ENCODE measurements around the gene BCL2L1.

The BCL2L1 gene

GRCh38 chr20:31691646-31692275 is 30.9 kb downstream of the BCL2L1 start:
- DNase-seq = no peak

- DNase-seq = no peak
Observed at GRCh38 chr20:31690124-31690666, 32.5 kb downstream of the BCL2L1 start.

- DNase-seq = no peak
Observed at GRCh38 chr20:31689141-31689540, 33.5 kb downstream of the BCL2L1 start.

DNA sequence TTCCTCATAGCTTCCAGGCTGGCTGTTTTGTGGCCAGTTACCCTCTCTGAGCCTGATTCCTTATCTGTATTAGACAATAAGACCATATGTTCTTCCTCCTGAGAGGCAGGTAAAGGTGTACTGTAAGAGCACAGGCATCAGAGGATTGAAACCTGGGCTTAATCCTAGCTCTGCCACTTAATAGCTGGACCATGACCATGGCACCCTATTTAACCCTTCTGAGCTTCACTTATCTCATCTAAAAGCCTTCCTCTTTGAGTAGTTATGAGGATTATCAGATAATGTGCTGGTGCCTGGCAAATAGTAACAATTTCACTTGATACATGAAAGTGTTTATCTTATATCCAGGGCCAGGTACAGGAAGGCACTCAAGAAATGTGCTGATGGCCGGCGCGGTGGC is 34.9 kb downstream of the BCL2L1 start:
- no peak for DNase-seq

DNA sequence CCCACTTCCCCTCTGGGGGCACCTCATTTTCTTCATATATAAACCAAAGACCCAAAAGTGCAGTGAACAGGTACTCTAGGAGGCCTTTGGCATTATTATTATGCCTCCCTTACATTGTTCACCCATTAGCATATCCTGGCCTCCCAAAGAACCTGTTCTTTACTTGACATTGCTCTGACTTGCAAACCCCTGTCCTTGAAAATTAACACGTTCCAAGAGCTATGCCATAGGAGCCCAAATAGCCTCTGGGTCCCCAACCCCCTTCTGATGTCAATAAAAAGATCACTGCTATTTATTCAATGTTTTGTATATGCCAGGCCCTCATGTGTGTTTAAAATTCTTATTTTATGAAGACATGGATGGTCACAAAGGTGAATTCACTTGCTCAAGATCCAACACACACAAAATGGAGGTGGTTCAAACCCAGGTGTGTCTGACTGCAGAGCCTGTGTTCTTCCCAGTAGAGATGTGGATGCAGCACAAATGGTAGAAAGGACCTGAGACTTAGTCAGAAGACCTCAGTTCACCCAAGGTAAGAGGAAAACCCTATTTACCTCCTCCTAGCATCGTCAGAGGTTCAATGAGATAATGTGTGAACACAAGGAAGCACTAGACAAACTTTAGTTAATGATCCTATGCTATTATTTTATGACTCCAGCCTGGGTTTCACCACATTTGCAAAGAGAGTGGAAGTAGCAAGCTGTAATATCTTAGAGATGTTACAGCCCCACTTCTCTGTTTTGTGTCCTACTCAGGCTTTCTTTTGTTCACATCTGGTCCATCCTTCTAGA is 36.6 kb downstream of the BCL2L1 start:
- DNase-seq = no peak

DNA sequence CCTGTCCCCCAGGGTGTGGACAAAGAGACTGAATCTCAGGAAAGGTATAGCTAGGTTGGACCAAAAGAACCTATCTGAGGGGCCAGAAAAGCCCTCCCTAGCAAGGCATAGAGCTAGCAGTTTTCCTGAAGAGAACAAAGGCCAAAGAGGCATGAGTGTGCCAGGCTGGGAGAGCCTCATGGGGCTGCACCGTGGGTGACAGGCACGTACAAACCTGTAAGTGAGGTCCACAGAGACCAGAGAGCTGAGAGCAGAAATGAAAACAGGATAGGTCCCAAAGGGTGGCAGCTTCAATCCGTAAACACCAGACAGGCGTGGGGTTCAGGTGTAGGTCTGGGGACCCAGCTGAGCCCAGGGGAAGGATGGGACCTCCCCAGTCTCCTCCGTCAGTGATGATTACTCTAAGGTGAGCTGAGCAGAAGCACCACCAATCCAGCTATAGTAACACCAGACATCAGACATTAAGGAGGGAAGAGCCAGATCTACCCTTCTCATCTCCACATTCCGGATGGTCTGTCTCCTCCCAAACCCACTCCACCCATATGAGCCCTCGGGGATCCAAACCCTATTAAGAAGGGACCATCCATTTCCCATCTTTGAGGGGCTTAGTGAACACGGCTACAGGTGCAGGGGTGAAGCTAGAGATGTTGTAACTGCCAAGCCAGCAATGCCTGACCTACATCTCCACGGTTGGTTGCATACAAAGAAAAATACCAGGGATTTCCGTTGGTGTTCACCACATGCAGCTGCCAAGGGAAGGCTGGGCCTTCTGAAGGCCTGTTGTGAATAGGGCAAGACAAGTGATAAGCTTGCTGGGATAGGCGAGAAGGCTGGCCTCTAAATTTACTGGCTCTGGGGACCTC is 38.3 kb downstream of the BCL2L1 start:
- DNase-seq = no peak

GRCh38 chr20:31682927-31683326 is 39.7 kb downstream of the BCL2L1 start:
- DNase-seq = no peak

DNA sequence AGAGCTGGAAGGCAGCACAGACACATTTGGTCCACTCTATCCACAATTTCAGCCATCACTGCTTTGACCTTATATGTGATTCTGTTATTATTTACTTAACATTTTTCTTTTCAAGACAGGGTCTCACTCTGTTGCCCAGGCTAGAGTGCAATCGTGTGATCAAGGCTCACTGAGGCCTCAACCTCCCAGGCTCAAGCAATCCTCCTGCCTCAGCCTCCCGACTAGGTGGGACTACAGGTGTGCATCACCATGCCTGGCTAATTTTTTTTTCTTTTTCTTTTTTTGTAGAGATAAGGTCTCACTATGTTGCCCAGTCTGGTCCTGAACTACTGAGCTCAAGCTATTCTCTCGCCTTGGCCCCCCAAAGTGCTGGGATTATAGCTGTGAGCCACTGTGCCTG is 40.3 kb downstream of the BCL2L1 start:
- DNase-seq = no peak

- DNase-seq = no peak
Observed at GRCh38 chr20:31681769-31682168, 40.9 kb downstream of the BCL2L1 start.

GRCh38 chr20:31681128-31681727 is 41.4 kb downstream of the BCL2L1 start:
- DNase-seq = no peak

DNA sequence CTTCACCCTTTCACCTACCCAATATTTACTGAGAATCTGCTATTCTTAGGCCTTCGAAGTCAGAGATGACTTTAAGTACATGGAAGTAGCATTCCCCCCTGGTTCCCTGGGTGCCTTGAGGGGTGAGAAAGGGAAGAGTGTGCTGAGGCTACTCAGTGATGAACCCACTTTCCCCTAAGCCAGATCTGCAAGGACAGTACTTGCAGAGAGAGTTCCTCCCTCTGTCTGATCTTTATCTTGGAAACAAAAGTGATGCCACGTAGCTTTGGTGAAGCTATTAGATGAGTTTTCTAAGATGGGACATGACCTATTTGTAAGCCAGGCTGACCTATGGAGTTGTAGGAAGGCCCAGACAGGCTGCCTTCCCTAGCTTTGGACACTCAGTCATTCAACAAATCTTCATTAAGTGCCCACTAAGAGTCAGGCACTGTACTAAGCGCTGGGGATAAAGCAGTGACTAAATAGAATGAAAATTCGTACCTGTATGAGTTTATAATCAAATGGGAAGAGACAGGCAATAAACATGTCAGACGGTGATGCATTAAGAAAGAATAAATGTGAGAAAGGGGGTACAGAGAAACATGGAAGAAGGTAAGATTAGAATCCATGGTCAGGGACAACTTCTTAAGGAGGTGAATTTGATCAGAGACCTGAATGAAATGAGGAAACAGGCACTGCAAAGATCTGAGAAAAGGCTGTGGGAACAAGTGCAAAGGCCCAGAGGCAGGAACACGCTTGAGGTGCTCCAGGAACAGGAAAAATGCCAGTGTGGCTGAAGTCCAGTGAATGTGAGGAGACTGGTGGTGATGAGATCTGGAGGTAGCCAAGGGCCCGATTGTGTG is 42.2 kb downstream of the BCL2L1 start:
- no peak for DNase-seq

GRCh38 chr20:31679357-31680285 is 43.0 kb downstream of the BCL2L1 start:
- DNase-seq = no peak

GRCh38 chr20:31678389-31679356 is 44.0 kb downstream of the BCL2L1 start:
- no peak for DNase-seq

GRCh38 chr20:31677553-31678260 is 45.0 kb downstream of the BCL2L1 start:
- no peak for DNase-seq

- DNase-seq = no peak
Observed at GRCh38 chr20:31676609-31676989, 46.1 kb downstream of the BCL2L1 start.

DNA sequence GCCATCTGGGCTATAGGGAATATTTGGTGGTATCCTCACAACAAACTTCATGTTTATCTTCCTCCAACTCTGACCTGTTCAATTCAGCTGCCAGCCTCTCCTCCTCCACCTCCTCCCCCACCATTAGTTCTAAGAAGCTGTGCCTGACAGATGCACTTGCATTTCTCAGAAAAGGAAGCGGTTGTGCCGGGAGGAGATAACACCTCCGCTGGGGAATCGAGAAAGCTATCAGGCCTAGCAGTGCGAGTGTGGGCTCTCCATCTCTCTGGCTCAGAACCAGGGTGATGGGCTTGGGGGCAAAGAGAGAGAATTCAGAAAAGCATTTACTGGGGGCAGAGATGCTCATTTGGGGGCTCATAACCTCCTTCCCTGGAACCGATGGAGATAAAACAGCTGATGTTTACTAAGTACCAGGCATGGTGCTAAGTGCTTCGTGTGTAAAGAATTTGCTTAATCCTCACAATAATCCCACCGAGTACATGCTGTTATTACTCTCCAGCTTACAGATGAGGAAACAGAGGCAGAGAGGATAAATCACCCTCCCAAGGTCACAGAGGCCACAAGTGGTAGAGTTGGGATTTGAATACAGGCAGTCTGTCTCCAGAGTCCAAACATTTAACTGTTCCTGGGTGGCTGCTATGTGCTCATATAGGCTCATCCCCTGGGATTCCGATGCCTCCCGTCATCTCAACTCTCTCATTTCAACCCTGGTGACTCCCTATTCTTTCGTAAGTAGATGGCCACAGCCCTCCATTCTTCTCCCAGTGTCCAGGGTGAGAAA is 46.6 kb downstream of the BCL2L1 start:
- peak; percentile 54 for DNase-seq

DNA sequence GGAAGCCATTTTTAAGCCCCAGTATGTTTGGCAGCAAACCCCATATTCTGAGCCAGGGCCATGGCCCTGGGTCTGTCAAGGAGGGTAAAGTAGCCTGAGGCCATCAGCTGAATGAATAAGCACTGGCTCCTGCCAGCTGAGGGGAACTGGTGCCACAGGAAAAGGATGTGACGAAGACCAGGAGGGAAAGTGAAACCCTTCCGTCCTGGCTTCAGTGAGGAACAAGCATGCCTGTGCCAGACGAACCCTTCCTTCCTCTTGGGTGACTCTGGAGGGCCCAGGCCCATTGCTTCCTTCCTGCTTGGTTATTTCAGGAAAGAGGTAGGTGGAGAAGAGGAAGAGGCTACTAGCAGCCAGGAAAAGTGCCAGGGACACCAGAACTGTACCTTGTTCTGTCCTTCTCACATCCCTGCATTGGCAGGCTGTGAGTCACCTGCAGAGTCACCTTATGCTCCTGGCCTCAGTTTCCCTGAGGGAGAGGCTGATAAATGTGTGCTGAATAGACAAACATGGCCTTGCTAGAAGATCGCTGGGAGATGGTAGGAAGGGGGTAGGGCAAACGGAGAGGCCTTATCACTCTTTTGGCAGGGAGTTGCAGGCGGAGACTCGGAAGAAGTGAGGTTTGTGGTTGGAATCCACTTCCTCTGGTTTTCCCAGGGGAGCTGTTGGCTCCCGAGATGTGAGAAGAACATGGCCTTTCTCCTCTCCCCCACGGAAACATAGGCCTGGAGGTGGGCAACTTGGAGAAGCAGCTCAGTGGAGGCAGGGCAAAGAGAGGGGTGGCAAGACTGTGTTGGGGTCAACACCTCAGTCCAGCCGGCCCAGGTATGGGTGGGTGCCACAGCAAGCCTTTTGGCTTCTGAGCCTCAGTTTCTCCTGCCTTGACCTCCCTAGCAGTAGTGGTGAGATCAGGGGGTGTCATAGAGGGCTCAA is 47.5 kb downstream of the BCL2L1 start:
- DNase-seq = peak; percentile 49
